Activated naive CD4-positive, alpha-beta T cell treated with anti-CD3 and anti-CD28 coated beads for 36 hours (primary cell): Measurements from ENCODE around the gene XPNPEP3. TPM values are rescaled to one million over a fixed set of nuclear protein-coding genes. Genes with fewer than 3 reads are reported as not detected.

ENCODE experiments used
- CTCF ChIA-PET: fragments of 350-600 bp; sonication (Branson Sonifier 250); formaldehyde crosslinking; loops from one replicate; lab custom pipeline; 2021; ENCODE audit warnings: antibody characterized with exemption; lab: Charles Lee
- DNase-seq: peaks from one replicate; pipeline ENCODE4 v3.0.0-alpha.2; 2020
- H3K27ac Mint-ChIP-seq: one replicate; pipeline ENCODE4 v1.8.0; 2021; ENCODE audit warnings: mild to moderate bottlenecking, mixed read lengths
- H3K27me3 Mint-ChIP-seq: one replicate; pipeline ENCODE4 v1.8.0; 2021; ENCODE audit warnings: low read depth, mixed read lengths
- H3K36me3 Mint-ChIP-seq: one replicate; pipeline ENCODE4 v1.8.0; 2021; ENCODE audit warnings: low read depth, mixed read lengths
- H3K4me1 Mint-ChIP-seq: one replicate; pipeline ENCODE4 v1.8.0; 2021; ENCODE audit warnings: low read depth, mixed read lengths
- H3K4me3 Mint-ChIP-seq: one replicate; pipeline ENCODE4 v1.8.0; 2021; ENCODE audit warnings: mild to moderate bottlenecking, moderate library complexity, mixed read lengths
- H3K9me3 Mint-ChIP-seq: one replicate; pipeline ENCODE4 v1.8.0; 2021; ENCODE audit warnings: mixed read lengths
- intact Hi-C: fragments of 100-400 bp; cut with micrococcal nuclease; formaldehyde crosslinking; loops from one replicate; pipeline ENCODE4 v1.15.1; 2023
- total RNA-seq, 2 experiments: library from RNA; stranded (reverse); gene quantifications; one replicate each; pipeline ENCODE4 v1.2.3, GENCODE V29; 2021

XPNPEP3 gene
- total RNA-seq, 2 experiments from 2014 or later: 15.7 to 19.6 TPM

DNA sequence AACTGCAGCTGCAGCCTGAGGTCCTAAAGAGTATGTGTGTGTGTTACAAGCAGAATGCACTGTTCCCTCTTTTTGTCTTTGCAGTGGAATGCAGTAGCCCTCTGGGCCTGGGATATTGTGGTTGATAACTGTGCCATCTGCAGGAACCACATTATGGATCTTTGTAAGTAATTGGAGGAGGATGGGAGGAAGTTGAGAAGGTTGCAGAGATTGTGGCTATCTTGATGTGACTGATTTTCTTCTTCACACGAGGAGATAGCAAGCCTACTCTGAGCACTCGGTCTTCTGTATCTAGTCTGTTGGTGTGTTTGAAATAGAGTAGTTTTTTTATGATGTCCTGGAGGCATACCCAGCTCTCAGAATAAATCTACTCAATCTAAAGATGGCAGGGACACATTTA lies 96.5 kb downstream of the XPNPEP3 start:
- H3K4me3 Mint-ChIP-seq: no peak overlapping the region
- no peak for DNase-seq
- no peaks in the 10 kb centered on the region for H3K9me3 Mint-ChIP-seq
- H3K27me3 Mint-ChIP-seq: no peaks in the 10 kb centered on the region
- H3K36me3 Mint-ChIP-seq: peaks cover 20% of the 10 kb centered on the region
- CTCF ChIA-PET: no interaction called here
- H3K4me1 Mint-ChIP-seq: peaks cover 24% of the 10 kb centered on the region
- intact Hi-C loops: no loop called here
- peak overlapping the region; percentile 7 for H3K27ac Mint-ChIP-seq

DNA sequence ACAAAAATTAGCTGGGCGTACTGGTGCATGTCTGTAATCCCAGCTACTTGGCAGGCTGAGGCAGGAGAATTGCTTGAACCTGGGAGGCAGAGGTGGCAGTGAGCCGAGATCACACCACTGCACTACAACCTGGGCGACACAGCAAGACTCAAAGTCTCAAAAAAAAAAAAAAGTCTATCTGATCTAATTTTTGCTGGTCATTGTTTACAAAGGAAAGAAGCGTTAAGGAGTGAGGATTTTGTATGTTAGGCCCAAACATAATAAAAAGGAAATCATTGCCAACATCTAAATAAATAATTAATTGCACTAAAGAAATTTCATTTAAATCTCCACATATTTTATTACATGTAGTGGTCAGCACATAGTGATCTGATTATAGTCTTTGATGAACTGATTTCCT lies 97.2 kb downstream of the XPNPEP3 start:
- Mint-ChIP-seq H3K36me3 (peaks cover 22% of the 10 kb centered on the region), H3K27me3 (no peaks in the 10 kb centered on the region), H3K4me3 (no peak overlapping the region), H3K4me1 (peaks cover 24% of the 10 kb centered on the region), H3K9me3 (no peaks in the 10 kb centered on the region), H3K27ac (no peak overlapping the region)
- CTCF ChIA-PET: no interaction called here
- no peak for DNase-seq
- intact Hi-C loops: no loop called here

DNA sequence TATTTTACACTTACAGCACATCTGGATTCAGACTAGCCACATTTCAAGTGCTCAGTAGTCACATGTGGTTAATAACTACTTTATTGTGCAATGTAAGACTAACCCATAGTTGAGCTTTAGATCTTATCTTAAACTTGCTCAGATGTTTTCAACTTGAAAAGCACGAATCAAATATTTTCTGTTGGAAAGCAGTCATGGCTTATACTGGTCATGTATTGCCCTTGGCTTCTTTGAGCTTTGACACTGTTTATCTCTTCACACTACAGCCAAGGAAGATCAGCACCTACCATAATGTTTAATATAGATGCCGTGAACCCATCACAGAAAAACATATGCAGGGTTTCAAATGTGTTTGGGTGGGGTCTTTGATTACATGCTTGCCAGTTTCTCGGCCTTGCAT lies 98.6 kb downstream of the XPNPEP3 start:
- CTCF ChIA-PET: no interaction called here
- H3K27ac Mint-ChIP-seq: no peak overlapping the region
- intact Hi-C loops: no loop called here
- no peak overlapping the region for H3K4me3 Mint-ChIP-seq
- H3K27me3 Mint-ChIP-seq: no peaks in the 10 kb centered on the region
- no peak for DNase-seq
- no peaks in the 10 kb centered on the region for H3K9me3 Mint-ChIP-seq
- peaks cover 25% of the 10 kb centered on the region for H3K36me3 Mint-ChIP-seq
- peaks cover 26% of the 10 kb centered on the region for H3K4me1 Mint-ChIP-seq

DNA sequence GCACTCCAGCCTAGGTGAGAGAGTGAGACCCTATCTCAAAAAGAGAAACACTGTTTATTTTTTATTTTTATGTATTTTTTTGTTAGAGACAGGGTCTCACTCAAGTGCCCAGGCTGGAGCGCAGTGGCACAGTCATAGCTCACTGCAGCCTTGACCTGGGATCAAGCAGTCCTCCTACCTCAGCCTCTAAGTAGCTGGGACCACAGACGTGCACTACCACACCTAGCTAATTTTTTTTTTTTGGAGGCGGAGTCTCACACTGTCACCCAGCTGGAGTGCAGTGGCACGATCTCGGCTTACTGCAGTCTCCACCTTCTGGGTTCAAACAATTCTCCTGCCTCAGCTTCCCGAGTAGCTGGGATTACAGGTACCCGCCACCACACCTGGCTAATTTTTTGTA lies 100.7 kb downstream of the XPNPEP3 start:
- Mint-ChIP-seq H3K27ac (no peak overlapping the region), H3K4me3 (no peak overlapping the region), H3K36me3 (peaks cover 25% of the 10 kb centered on the region), H3K4me1 (peaks cover 23% of the 10 kb centered on the region), H3K9me3 (no peaks in the 10 kb centered on the region), H3K27me3 (no peaks in the 10 kb centered on the region)
- DNase-seq: no peak
- intact Hi-C loops: no loop called here
- CTCF ChIA-PET: interaction anchor here (0.6 kb wide), 1 partner anchor 408 kb away, joined by 3 read pairs; no protein-coding TSS in a partner anchor

GRCh38 chr22:40958299-40958698 lies 101.4 kb downstream of the XPNPEP3 start:
- peaks cover 16% of the 10 kb centered on the region for H3K4me1 Mint-ChIP-seq
- CTCF ChIA-PET: interaction anchor here (0.6 kb wide), 1 partner anchor 407 kb away, joined by 3 read pairs; no protein-coding TSS in a partner anchor
- H3K4me3 Mint-ChIP-seq: no peak overlapping the region
- intact Hi-C loops: no loop called here
- H3K9me3 Mint-ChIP-seq: no peaks in the 10 kb centered on the region
- DNase-seq: no peak
- no peaks in the 10 kb centered on the region for H3K27me3 Mint-ChIP-seq
- H3K36me3 Mint-ChIP-seq: peaks cover 28% of the 10 kb centered on the region
- H3K27ac Mint-ChIP-seq: no peak overlapping the region

- CTCF ChIA-PET: no interaction called here
- peaks cover 25% of the 10 kb centered on the region for H3K36me3 Mint-ChIP-seq
- no peaks in the 10 kb centered on the region for H3K27me3 Mint-ChIP-seq
- intact Hi-C loops: no loop called here
- no peaks in the 10 kb centered on the region for H3K9me3 Mint-ChIP-seq
- no peak overlapping the region for H3K27ac Mint-ChIP-seq
- H3K4me3 Mint-ChIP-seq: no peak overlapping the region
- DNase-seq: no peak
- peaks cover 6% of the 10 kb centered on the region for H3K4me1 Mint-ChIP-seq
These were observed 103.2 kb downstream of the XPNPEP3 start for GRCh38 chr22:40960145-40960544.

DNA sequence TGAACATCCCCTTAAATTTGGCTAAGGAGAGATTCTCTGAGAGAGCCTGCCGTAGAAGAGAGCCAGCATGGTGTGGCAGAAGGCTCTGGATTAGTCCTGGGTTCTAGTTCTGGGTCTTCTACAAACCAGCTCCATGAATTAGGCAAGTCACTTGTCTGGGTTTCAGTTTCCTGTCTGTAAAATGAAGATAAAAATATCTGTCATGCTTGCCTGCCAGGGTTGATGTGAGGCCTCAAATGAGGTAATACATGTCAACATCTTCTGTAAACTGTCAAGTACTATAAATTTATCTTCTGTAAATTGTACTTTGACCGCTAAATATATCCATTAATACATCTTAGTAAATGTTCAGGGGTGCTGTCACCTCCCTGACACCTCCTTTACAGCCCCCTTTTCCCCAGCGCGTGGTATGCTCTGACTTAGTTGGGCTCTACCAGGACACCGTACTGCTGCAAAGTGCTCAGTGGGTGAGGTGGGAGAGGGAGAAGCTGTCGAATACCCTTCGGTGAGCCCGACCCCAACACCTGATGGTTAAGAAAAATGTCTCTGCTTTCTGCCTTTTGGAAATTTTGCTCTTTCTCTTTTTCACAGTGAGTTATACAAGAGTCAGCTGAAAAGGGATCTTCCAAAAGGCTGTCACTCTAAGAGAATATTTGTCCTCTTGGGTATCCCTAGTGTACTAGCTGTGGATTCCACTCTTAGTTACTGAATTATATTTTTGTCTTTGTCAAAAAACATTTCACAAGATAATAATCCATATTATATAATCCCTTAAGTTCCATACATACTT lies 109.2 kb downstream of the XPNPEP3 start:
- intact Hi-C loops: no loop called here
- no peaks in the 10 kb centered on the region for H3K27me3 Mint-ChIP-seq
- peak overlapping the region; percentile 58 for H3K27ac Mint-ChIP-seq
- peaks cover 8% of the 10 kb centered on the region for H3K4me1 Mint-ChIP-seq
- no peaks in the 10 kb centered on the region for H3K9me3 Mint-ChIP-seq
- no peak overlapping the region for H3K4me3 Mint-ChIP-seq
- no peak for DNase-seq
- CTCF ChIA-PET: no interaction called here
- peaks cover 26% of the 10 kb centered on the region for H3K36me3 Mint-ChIP-seq

DNA sequence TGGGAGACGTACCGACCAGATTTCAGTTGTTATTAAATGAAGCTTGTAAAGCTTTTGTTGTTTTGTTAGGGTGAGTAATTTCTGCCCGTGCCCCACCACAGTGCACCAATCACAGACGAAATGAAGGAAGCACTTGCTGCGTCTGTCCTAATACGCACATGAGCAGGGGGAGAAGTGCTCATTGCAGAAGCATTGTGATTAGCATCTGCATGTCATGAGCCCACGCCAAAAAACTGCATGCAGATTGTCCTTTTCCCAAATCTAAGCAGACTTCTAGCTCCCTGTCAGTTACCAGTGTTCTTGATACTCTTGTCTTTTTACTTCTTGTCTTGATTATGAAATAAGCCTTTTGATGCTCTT lies 109.8 kb downstream of the XPNPEP3 start:
- Mint-ChIP-seq H3K4me3 (no peak overlapping the region), H3K27ac (no peak overlapping the region), H3K4me1 (peaks cover 8% of the 10 kb centered on the region), H3K36me3 (peaks cover 26% of the 10 kb centered on the region), H3K9me3 (no peaks in the 10 kb centered on the region), H3K27me3 (no peaks in the 10 kb centered on the region)
- CTCF ChIA-PET: interaction anchor here (0.6 kb wide), 1 partner anchor 12 kb away, joined by 4 read pairs; no protein-coding TSS in a partner anchor
- no peak for DNase-seq
- intact Hi-C loops: no loop called here

GRCh38 chr22:40967111-40967760 lies 110.3 kb downstream of the XPNPEP3 start:
- Mint-ChIP-seq H3K4me1 (peaks cover 8% of the 10 kb centered on the region), H3K4me3 (no peak overlapping the region), H3K36me3 (peaks cover 27% of the 10 kb centered on the region), H3K9me3 (no peaks in the 10 kb centered on the region), H3K27ac (no peak overlapping the region), H3K27me3 (no peaks in the 10 kb centered on the region)
- CTCF ChIA-PET: interaction anchor here (0.6 kb wide), 2 partner anchors 12 to 57 kb away, joined by 4 read pairs; no protein-coding TSS in a partner anchor
- DNase-seq: no peak
- intact Hi-C loops: no loop called here

DNA sequence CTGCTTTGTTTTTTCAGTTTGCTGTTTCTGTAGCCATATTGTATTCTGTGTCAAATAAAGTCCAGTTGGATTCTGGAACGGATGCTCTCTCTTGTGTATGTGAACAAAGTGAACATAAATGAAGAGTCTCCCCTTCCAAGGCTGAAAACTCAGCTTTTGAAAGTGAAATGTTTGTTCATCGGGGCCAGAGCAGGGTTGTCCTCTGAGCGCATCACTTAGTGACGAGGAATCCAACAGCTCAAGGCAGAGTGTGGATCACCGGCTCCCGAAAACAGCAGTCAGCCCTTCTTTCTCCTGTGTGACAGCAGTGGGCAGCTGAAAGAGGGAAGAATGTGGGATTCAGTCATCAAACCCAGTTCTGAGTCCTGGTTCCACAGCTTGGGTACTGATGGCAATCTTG lies 115.6 kb downstream of the XPNPEP3 start:
- CTCF ChIA-PET: interaction anchor here (1.0 kb wide), 1 partner anchor 265 kb away, joined by 3 read pairs; no protein-coding TSS in a partner anchor
- H3K36me3 Mint-ChIP-seq: peaks cover 12% of the 10 kb centered on the region
- H3K4me3 Mint-ChIP-seq: no peak overlapping the region
- no peaks in the 10 kb centered on the region for H3K27me3 Mint-ChIP-seq
- no peak for DNase-seq
- H3K9me3 Mint-ChIP-seq: no peaks in the 10 kb centered on the region
- peaks cover 3% of the 10 kb centered on the region for H3K4me1 Mint-ChIP-seq
- intact Hi-C loops: no loop called here
- no peak overlapping the region for H3K27ac Mint-ChIP-seq

DNA sequence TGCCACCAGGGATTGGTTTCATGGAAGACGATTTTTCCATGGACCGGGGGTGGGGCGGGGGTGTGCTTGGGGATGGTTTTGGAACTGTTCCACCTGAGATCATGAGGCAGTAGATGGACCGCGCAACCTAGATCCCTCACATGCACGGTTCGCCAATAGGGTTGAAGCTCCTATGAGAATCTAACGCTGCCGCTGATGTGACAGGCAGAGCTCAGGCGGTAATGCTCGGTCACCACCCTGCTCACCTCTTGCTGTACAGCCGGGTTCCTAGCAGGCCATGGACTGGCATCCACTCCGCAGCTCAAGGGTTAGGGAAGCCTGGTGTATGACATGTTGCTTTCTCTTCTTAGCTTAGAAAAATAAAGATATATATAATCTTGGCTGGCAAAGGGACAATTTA lies 116.2 kb downstream of the XPNPEP3 start:
- Mint-ChIP-seq H3K4me1 (peaks cover 3% of the 10 kb centered on the region), H3K27ac (no peak overlapping the region), H3K27me3 (no peaks in the 10 kb centered on the region), H3K9me3 (no peaks in the 10 kb centered on the region), H3K36me3 (peaks cover 12% of the 10 kb centered on the region), H3K4me3 (no peak overlapping the region)
- intact Hi-C loops: no loop called here
- DNase-seq: no peak
- CTCF ChIA-PET: interaction anchor here (1.0 kb wide), 1 partner anchor 264 kb away, joined by 3 read pairs; no protein-coding TSS in a partner anchor

DNA sequence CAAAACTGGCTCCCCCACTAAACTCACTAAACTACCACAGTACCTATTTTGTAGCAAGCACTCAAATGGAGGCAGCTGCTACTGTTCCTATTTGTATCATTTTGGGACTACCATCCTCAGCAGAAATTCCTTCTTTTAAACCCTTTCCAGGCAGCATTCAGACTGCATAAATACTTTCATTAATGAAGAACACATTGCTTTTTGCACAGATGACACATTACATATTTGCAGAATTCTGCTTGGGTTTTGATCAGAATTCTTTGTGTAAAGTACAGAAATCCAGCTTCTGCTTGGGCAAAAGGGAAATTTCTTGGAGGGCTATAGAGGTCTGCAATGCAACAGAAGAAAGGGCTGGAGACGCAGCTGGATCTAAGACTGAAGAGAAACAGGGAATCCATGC lies 118.4 kb downstream of the XPNPEP3 start:
- H3K27ac Mint-ChIP-seq: no peak overlapping the region
- H3K9me3 Mint-ChIP-seq: no peaks in the 10 kb centered on the region
- peaks cover 8% of the 10 kb centered on the region for H3K36me3 Mint-ChIP-seq
- H3K27me3 Mint-ChIP-seq: no peaks in the 10 kb centered on the region
- intact Hi-C loops: no loop called here
- H3K4me1 Mint-ChIP-seq: peaks cover 2% of the 10 kb centered on the region
- DNase-seq: no peak
- H3K4me3 Mint-ChIP-seq: no peak overlapping the region
- CTCF ChIA-PET: no interaction called here
